Epithelial cell of proximal tubule (primary cell): ENCODE data around the gene RBP7. TPM values are rescaled to one million over a fixed set of nuclear protein-coding genes. Genes with fewer than 3 reads are reported as not detected.
"Not testable (repeated sequence)": the region's sequence is repeated elsewhere in the genome, so short reads cannot be mapped to it uniquely, and the experiment has no call there.

Experiments used
- DNase-seq: peaks from one replicate; pipeline ENCODE4 v3.0.0-alpha.2; 2011; ENCODE audit warnings: low read depth
- H3K4me3 ChIP-seq: 2 replicates; pipeline ENCODE4 v1.5.1; 2011; ENCODE audit warnings: low read depth, mild to moderate bottlenecking, low read length
- total RNA-seq: library from RNA; depleted of rRNA; stranded (reverse); fragments of >200 nt; gene quantifications from 2 replicates; pipeline ENCODE4 v1.2.3, GENCODE V29; 2015
- TF ChIP-seq, protein P1 (sequence below): conservative IDR thresholded peaks from 2 replicates; pipeline ENCODE4 v1.5.1; 2012; ENCODE audit warnings: low read depth, mild to moderate bottlenecking, low read length

The RBP7 gene
- total RNA-seq, 1 donor from 2014 or later, result 24.3 TPM

DNA sequence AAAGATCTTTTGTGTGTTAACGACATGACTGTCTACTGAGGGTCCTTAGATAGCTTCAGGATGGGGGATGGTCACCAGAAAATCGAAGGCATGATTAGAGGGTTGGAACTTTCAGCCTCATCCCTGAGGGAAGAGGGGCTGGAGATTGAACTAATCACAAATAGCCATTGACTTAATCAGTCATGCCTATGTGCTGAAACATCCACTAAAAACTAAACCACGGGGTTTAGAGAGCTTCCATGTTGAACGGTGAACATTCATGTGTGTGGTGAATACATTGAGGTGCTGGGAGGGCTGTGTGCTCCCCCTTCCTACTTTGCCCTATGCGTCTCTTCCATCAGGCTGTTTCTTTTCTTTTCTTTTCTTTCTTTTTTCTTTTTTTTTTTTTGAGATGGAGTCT is 17.0 kb downstream of the RBP7 start:
- no peak overlapping the region for H3K4me3 ChIP-seq
- no peak for DNase-seq
- TF ChIP-seq, protein P1, sequence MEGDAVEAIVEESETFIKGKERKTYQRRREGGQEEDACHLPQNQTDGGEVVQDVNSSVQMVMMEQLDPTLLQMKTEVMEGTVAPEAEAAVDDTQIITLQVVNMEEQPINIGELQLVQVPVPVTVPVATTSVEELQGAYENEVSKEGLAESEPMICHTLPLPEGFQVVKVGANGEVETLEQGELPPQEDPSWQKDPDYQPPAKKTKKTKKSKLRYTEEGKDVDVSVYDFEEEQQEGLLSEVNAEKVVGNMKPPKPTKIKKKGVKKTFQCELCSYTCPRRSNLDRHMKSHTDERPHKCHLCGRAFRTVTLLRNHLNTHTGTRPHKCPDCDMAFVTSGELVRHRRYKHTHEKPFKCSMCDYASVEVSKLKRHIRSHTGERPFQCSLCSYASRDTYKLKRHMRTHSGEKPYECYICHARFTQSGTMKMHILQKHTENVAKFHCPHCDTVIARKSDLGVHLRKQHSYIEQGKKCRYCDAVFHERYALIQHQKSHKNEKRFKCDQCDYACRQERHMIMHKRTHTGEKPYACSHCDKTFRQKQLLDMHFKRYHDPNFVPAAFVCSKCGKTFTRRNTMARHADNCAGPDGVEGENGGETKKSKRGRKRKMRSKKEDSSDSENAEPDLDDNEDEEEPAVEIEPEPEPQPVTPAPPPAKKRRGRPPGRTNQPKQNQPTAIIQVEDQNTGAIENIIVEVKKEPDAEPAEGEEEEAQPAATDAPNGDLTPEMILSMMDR, result no peak

DNA sequence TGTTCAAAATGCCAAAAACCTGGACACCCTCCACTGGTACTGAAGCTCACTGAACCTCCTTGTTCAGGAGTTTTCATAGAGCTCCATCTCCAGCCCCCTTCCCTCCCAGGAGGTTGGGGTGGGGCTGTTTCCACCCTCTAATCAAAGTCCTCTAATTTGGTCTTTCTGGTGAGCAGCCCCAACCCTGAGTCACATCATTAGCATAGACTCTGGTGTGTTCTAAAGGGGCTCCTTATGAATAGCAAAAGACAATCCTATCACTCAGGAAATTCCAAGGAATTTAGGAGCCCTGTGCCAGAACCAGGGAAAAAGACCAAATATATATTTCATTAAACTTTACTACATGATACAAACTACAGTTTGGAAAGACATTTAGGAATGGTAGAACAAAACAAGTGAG is 22.5 kb downstream of the RBP7 start:
- no peak overlapping the region for H3K4me3 ChIP-seq
- TF ChIP-seq, protein P1, result no peak
- DNase-seq, result no peak

GRCh38 chr1:10020086-10020485 is 23.1 kb downstream of the RBP7 start:
- TF ChIP-seq, protein P1, result no peak
- DNase-seq, result no peak
- no peak overlapping the region for H3K4me3 ChIP-seq

DNA sequence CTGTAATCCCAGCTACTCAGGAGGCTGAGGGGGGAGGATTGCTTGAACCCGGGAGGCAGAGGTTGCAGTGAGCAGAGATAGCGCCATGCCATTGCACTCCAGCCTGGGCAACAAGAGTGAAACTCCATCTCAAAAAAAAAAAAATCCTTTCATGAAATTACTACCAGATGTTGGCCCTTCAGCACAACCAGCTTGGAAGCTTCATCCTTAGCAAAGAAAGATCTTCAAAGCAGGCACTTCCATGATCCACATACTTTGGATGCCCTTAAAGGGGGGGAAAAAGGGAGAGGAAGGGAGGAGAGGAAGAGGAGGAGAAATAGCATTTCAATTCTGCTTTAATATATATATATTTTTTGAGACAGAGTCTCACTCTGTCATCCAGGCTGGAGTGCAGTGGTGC is 23.6 kb downstream of the RBP7 start:
- H3K4me3 ChIP-seq, DNase-seq: not testable (repeated sequence)

DNA sequence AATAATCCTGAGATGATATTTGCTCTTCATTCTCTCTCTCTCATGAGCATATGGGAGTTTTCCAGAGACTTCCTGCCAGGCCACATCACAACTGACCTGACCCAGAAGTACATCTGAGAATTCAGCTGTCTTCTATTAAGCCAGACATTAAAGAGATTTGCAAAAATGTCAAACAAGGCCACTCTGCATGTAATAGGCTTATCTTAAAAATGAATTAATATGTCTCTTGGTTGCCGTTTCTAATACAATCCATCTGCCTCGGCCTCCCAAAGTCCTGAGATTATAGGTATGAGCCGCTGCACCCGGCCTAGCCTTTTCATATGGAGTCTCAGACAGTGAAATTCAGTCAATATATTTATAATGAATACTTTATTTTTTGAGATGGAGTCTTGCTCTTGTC is 25.0 kb downstream of the RBP7 start:
- H3K4me3 ChIP-seq, DNase-seq: not testable (repeated sequence)

GRCh38 chr1:10022656-10023055 is 25.6 kb downstream of the RBP7 start:
- TF ChIP-seq, protein P1, result no peak
- no peak for DNase-seq
- no peak overlapping the region for H3K4me3 ChIP-seq

DNA sequence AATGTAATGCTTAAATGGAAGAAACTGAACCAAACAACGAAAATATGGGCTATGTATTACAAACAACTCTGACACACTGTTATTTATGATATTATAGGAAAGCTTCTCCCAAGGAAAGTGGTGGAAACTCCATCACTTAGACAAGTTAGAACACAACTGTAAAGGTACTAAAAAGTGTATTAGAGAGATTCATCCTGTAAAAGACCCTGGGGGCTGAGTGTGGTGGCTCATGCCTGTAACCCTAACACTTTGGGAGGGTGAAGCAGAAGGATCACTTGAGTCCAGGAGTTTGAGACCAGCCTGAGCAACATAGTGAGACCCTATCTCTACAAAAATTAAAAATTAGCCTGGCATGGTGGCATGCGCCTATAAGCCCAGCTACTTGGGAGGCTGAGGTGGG is 28.3 kb downstream of the RBP7 start:
- DNase-seq, result no peak
- H3K4me3 ChIP-seq, result no peak overlapping the region
- TF ChIP-seq, protein P1, result no peak

- no peak for DNase-seq
- TF ChIP-seq, protein P1, result no peak
- no peak overlapping the region for H3K4me3 ChIP-seq
These were observed 30.0 kb downstream of the RBP7 start for GRCh38 chr1:10027027-10027426.

DNA sequence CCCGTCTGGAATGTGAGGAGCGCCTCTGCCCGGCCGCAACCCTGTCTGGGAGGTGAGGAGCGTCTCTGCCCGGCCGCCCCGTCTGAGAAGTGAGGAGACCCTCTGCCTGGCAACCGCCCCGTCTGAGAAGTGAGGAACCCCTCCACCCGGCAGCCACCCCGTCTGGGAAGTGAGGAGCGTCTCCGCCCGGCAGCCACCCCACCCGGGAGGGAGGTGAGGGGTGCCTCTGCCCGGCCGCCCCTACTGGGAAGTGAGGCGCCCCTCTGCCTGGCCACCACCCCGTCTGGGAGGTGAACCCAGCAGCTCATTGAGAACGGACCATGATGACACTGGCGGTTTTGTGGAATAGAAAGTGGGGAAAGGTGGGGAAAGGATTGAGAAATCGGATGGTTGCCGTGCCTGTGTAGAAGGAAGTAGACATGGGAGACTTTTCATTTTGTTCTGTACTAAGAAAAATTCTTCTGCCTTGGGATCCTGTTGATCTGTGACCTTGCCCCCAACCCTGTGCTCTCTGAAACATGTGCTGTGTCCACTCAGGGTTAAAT is 32.0 kb downstream of the RBP7 start:
- not testable (repeated sequence) for DNase-seq, H3K4me3 ChIP-seq
